ENCODE data around the gene ACADSB. TPM values are rescaled to one million over a fixed set of nuclear protein-coding genes. Genes with fewer than 3 reads are reported as not detected.

The ACADSB gene
- total and polyA plus RNA-seq, 10 of the 15 experiments (the other 5 are each of a cell fraction or from before 2014, with no cell fraction given): 10.8 to 24.0 (median 15.0) TPM

DNA sequence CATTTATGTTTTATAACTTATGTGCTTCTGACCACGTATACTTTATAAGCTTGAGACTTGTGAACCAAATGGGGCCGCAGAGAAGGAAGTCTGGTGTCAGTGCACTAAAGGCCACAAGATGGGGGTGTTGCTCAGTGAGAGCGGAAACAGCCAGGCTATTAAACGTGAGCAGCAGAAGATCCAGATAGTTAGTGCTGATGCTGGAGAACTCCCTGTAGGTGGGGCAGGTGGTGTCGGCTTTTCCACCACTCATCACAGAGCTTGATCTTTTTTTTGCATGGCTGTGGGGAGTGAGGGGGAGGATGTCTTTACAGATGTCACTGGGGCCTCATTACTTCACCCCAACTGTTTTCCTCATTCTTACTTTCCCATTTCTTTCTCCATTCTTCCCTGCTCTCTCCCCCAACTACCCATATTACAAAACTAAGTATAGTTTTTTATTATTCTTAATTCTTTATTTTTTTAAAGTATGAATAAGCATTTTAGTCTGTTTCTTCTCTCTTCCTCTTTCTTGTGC lies 34.7 kb downstream of the ACADSB start (continued):
- TF ChIP-seq YY1 (IDR thresholded peaks at IDR 0.05; ENCODE audit: low read depth, low read length) (0 out of 2 replicates have a peak, but pooled peaks have one; percentile 49), HDAC2 (IDR thresholded peaks at IDR 0.05) (no peak), CREM (IDR thresholded peaks at IDR 0.05; ENCODE audit: low read depth) (no peak), ZBED1 (IDR thresholded peaks at IDR 0.05; ENCODE audit: borderline replicate concordance) (no peak), RAD21 (IDR thresholded peaks at IDR 0.05; ENCODE audit: insufficient read depth, low read depth, low read length) (peak; percentile 90), ASH2L (IDR thresholded peaks at IDR 0.05; ENCODE audit: borderline replicate concordance, low read depth) (no peak)

DNA sequence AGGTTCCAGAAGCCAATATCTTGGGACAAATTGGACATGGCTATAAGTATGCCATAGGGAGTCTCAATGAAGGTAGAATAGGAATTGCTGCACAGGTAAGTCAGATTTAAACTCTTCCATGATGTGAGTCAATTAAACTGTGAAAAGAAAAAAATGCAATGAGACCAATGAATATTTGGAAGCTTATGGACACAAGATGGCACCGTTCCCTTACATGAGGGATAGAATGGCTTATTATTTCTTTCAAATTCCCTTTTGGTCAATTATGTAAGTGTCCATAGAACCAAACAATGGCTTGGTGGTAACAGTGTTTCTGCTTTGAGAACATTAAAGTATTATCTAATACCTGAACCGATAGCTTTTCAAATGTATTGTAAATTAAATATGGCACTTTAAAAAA lies 35.6 kb downstream of the ACADSB start:
- POLR2A ChIA-PET: no interaction called here
- RAD21 ChIA-PET (ENCODE audit: unreplicated experiment): no interaction called here
- no peak for FAIRE-seq
- no peak overlapping the region for H3K4me2 ChIP-seq (ENCODE audit: control insufficient read depth, insufficient read depth)
- no peaks in the 10 kb centered on the region for H4K20me1 ChIP-seq (ENCODE audit: control insufficient read depth, insufficient read depth)
- 0 out of 2 replicates have a peak, but pooled peaks cover 2% of the 10 kb centered on the region for H3K4me1 ChIP-seq (ENCODE audit: control insufficient read depth, insufficient read depth, low read length)
- H3K4me3 ChIP-seq: no peak overlapping the region
- no peaks in the 10 kb centered on the region for H3K79me2 ChIP-seq (ENCODE audit: control insufficient read depth, insufficient read depth, low read length)
- H3K27me3 ChIP-seq (replicated peaks in 1 of 2; ENCODE audit: control insufficient read depth in 2 of 2, insufficient read depth in 2 of 2, low read length in 1 of 2): no peaks in the 10 kb centered on the region
- no peaks in the 10 kb centered on the region for H3K9me3 ChIP-seq (replicated peaks; ENCODE audit: control insufficient read depth, insufficient read depth, low read length)
- no peak for ATAC-seq
- no peak overlapping the region for H3K9ac ChIP-seq (ENCODE audit: control insufficient read depth, insufficient read depth, low read length)
- 51% methylated on average over 2 of the region's 2 CpGs for WGBS (ENCODE audit: insufficient coverage, insufficient replicate concordance, low lambda C conversion rate, missing lambda C conversion rate)
- BruUV-seq (replicated peaks): no TSS peak
- H2AFZ ChIP-seq (ENCODE audit: control insufficient read depth, low read depth, low read length): no peak overlapping the region
- CTCF ChIA-PET: interaction anchor here (1.6 to 5.5 kb wide), 3 partner anchors 23 to 513 kb away, joined by 11 to 42 read pairs (median 38); no protein-coding TSS in a partner anchor
- DNase-seq (ENCODE audit: low read depth, low spot score): no peak
- in situ Hi-C loops (cut with MboI) (loop anchor here (5.0 kb wide), 1 partner anchor 508 kb away; no protein-coding TSS in a partner anchor), intact Hi-C loops (cut with micrococcal nuclease; ENCODE audit: unreplicated experiment) (loop anchor here (5.0 kb wide), 2 partner anchors 338 to 923 kb away; no protein-coding TSS in a partner anchor)
- SMC1A ChIA-PET (ENCODE audit: uncharacterized antibody, unreplicated experiment): interaction anchor here (2.5 kb wide), 1 partner anchor 336 kb away, joined by 8 read pairs; no protein-coding TSS in a partner anchor
- H3K27ac ChIP-seq (ENCODE audit: control insufficient read depth, insufficient read depth): no peak overlapping the region
- H3K36me3 ChIP-seq (ENCODE audit: control insufficient read depth in 2 of 2, insufficient read depth in 2 of 2, low read length in 1 of 2): no peaks in the 10 kb centered on the region; a peak in 1 of 4 replicates
- TF ChIP-seq CBX5 (IDR thresholded peaks at IDR 0.05; ENCODE audit: low read depth): no peak
- TF ChIP-seq RAD21 (IDR thresholded peaks at IDR 0.05; ENCODE audit: insufficient read depth, low read depth, low read length): peak; percentile 48
- no peak for TF ChIP-seq DPF2 (IDR thresholded peaks at IDR 0.05)
- no peak for TF ChIP-seq USF2 (IDR thresholded peaks at IDR 0.05; ENCODE audit: borderline replicate concordance, low read depth, low read length)
- TF ChIP-seq CHD2 (IDR thresholded peaks at IDR 0.05; ENCODE audit: borderline replicate concordance, low read depth, low read length): no peak
- no peak for TF ChIP-seq SPI1 (IDR thresholded peaks at IDR 0.05; ENCODE audit: borderline replicate concordance, insufficient read depth, low read depth, low read length)
- TF ChIP-seq TCF12 (IDR thresholded peaks at IDR 0.05; ENCODE audit: low read depth, low read length): no peak
- TF ChIP-seq BCL3 (IDR thresholded peaks at IDR 0.05; ENCODE audit: borderline replicate concordance, insufficient read depth, low read depth, low read length, poor library complexity, severe bottlenecking): no peak
- no peak for TF ChIP-seq RBBP5 (conservative IDR thresholded peaks at IDR 0.05)
- TF ChIP-seq, protein P1, sequence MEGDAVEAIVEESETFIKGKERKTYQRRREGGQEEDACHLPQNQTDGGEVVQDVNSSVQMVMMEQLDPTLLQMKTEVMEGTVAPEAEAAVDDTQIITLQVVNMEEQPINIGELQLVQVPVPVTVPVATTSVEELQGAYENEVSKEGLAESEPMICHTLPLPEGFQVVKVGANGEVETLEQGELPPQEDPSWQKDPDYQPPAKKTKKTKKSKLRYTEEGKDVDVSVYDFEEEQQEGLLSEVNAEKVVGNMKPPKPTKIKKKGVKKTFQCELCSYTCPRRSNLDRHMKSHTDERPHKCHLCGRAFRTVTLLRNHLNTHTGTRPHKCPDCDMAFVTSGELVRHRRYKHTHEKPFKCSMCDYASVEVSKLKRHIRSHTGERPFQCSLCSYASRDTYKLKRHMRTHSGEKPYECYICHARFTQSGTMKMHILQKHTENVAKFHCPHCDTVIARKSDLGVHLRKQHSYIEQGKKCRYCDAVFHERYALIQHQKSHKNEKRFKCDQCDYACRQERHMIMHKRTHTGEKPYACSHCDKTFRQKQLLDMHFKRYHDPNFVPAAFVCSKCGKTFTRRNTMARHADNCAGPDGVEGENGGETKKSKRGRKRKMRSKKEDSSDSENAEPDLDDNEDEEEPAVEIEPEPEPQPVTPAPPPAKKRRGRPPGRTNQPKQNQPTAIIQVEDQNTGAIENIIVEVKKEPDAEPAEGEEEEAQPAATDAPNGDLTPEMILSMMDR (IDR thresholded peaks at IDR 0.05 in 2 of 3, conservative IDR thresholded peaks at IDR 0.05 in 1 of 3; ENCODE audit: control insufficient read depth in 2 of 3, extremely low read depth in 1 of 3, insufficient read depth in 1 of 3, low read depth in 3 of 3, low read length in 3 of 3): peak in 1 of 3 experiments; percentile 13; a peak in 1 of 6 replicates
- 0 out of 2 replicates have a peak, but pooled peaks have one; percentile 13 for TF ChIP-seq SMC3 (IDR thresholded peaks at IDR 0.05; ENCODE audit: borderline replicate concordance, low read length)
- TF ChIP-seq POU2F2 (IDR thresholded peaks at IDR 0.05; ENCODE audit: borderline replicate concordance, low read depth, low read length): no peak
- no peak for TF ChIP-seq PAX5 (IDR thresholded peaks at IDR 0.05; ENCODE audit: borderline replicate concordance, low read depth, low read length)
